SU-DHL-6 (cell line): ENCODE results near the gene MBD3.

Experiments used
- H2AFZ ChIP-seq: fragments of 200-600 bp; sonication (generic); 2 replicates; pipeline ENCODE4 v1.6.1; 2014; ENCODE audit warnings: low read depth, mild to moderate bottlenecking, moderate library complexity, mixed read lengths, antibody characterized with exemption, low read length; ENCODE audit not compliant: severe bottlenecking
- H3F3A ChIP-seq: fragments of 200-600 bp; shearing (Covaris generic); 2 replicates; pipeline ENCODE4 v1.6.0; 2016; ENCODE audit warnings: antibody characterized with exemption, mild to moderate bottlenecking; ENCODE audit not compliant: insufficient read depth
- H3K27ac ChIP-seq: fragments of 200-600 bp; sonication (generic); 2 replicates; pipeline ENCODE4 v1.5.1; 2016; ENCODE audit warnings: low read depth, mild to moderate bottlenecking, low read length, moderate library complexity, mixed read lengths
- H3K27me3 ChIP-seq: fragments of 200-600 bp; sonication (generic), shearing (Covaris generic); 2 replicates; pipeline ENCODE4 v1.6.0; 2014; ENCODE audit warnings: mild to moderate bottlenecking, low read length
- H3K36me3 ChIP-seq: fragments of 200-600 bp; sonication (generic); 2 replicates; pipeline ENCODE4 v1.6.1; 2014; ENCODE audit warnings: mild to moderate bottlenecking, low read length, mixed read lengths
- H3K4me2 ChIP-seq: fragments of 300-600, 200-600 bp; shearing (Covaris generic), sonication (generic); 2 replicates; pipeline ENCODE4 v1.6.0; 2014; ENCODE audit warnings: low read length, low read depth, mild to moderate bottlenecking; ENCODE audit not compliant: poor library complexity, severe bottlenecking
- H3K4me3 ChIP-seq: fragments of 200-600 bp; sonication (generic); 2 replicates; pipeline ENCODE4 v1.5.1; 2014; ENCODE audit warnings: antibody characterized with exemption, low read length, mild to moderate bottlenecking, mixed read lengths; ENCODE audit not compliant: insufficient read depth, poor library complexity, severe bottlenecking
- H3K79me2 ChIP-seq: fragments of 200-600 bp; sonication (generic); 2 replicates; pipeline ENCODE4 v1.6.1; 2014; ENCODE audit warnings: mild to moderate bottlenecking, low read length, moderate library complexity; ENCODE audit not compliant: insufficient read depth
- H3K9ac ChIP-seq: fragments of 200-600 bp; sonication (generic); 2 replicates; pipeline ENCODE4 v1.7.0; 2014; ENCODE audit warnings: mild to moderate bottlenecking, low read length
- H3K9me2 ChIP-seq: fragments of 200-600 bp; sonication (generic); replicated peaks from 2 replicates; pipeline ENCODE4 v1.6.1; 2014; ENCODE audit warnings: low read length; ENCODE audit not compliant: insufficient read depth
- H3K9me3 ChIP-seq: fragments of 200-600 bp; sonication (generic); 2 replicates; pipeline ENCODE4 v1.6.1; 2014; ENCODE audit warnings: low read length, mixed read lengths; ENCODE audit not compliant: insufficient read depth
- H4K20me1 ChIP-seq: fragments of 200-600 bp; sonication (generic); 2 replicates; pipeline ENCODE4 v1.6.1; 2014; ENCODE audit warnings: low read depth, mild to moderate bottlenecking, antibody characterized with exemption, low read length, moderate library complexity, mixed read lengths
- CTCF ChIP-seq: fragments of 200-600 bp; sonication (generic); IDR thresholded peaks from one replicate; pipeline ENCODE4 v1.5.1; 2017; ENCODE audit warnings: antibody characterized with exemption, mild to moderate bottlenecking, low read length, moderate library complexity; ENCODE audit not compliant: insufficient read depth, poor library complexity, severe bottlenecking
- EZH2phosphoT487 ChIP-seq: fragments of 200-600 bp; sonication (generic), shearing (Covaris generic); conservative IDR thresholded peaks from 2 replicates; pipeline ENCODE4 v1.6.1; 2018; ENCODE audit warnings: mild to moderate bottlenecking, antibody characterized with exemption, low read length, moderate library complexity, mixed read lengths

The MBD3 gene

GRCh38 chr19:1615156-1615765 lies 22.6 kb upstream of the MBD3 start:
- Histone ChIP-seq H2AFZ (no peak overlapping the region), H3K9ac (no peak overlapping the region), H3K9me3 (no peaks in the 10 kb centered on the region), H3K36me3 (peaks cover 17% of the 10 kb centered on the region; the same call in 1 of the 2 replicates), H3K9me2 (no peaks in the 10 kb centered on the region), H3F3A (peaks cover 20% of the 10 kb centered on the region), H3K27ac (no peak overlapping the region), H4K20me1 (no peaks in the 10 kb centered on the region), H3K79me2 (no peaks in the 10 kb centered on the region), H3K4me3 (no peak overlapping the region), H3K27me3 (no peaks in the 10 kb centered on the region), H3K4me2 (no peak overlapping the region)
- TF ChIP-seq CTCF (no peak), EZH2phosphoT487 (no peak)

DNA sequence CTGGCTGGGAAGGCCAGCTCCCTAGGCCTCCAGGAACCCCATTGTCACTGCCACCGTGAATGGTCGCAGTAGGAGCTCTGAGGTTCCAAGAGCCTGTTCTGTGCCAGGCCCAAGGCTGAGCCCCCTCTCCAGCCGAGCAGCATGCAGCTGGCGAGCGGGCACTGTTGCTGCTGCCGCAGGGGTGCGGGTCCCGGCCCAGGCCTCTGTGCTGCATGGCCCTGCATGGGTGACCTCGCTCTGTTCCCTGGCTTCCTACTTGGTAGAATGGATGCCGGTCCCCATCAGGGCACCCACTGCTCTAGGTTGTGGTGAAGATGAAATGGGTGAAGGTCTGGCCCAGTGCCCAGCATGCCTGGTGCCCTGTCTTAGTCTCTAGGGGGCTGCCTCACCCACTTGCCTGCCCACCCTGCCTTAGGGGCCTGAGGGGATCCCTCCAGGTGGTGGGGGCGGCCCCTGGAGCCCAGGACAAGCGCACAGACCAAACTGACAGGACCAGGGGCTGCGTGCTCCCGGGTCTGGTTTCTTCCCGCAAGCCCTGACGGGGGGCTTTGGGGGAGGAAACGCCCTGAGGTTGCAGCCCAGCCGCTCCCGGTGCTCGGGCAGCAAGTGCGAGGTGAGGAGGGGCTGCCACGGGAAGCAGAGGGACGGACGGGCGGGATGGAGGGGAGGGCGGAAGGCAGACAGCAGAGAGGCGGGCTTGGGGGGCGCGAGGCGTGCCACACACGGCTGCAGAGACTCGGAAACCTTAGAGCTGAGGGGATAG lies 21.3 kb upstream of the MBD3 start:
- H3K36me3 ChIP-seq = peaks cover 17% of the 10 kb centered on the region; the same call in 1 of the 2 replicates

DNA sequence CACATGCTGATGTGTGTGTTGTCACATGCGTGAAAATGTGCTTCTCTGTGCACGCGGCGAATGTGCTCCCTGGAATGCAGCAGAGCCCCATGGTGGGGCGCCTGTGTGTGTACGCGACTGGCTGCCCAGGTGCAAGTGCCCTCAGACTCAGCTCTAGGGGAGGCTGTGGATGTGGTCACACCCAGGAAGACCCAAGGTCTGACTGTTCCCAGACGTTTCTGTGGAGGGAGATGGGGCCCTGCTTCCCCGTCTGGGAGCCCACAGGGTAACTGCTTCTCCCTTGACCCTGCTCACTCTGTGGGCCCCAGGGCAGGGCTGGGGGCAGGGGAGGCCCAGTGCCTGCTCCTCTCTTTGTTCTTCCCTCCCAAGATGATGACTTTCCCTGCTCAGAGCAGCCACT lies 20.5 kb upstream of the MBD3 start:
- H3K4me2 ChIP-seq = no peak overlapping the region

More for the DNA sequence above, 21.3 kb upstream of the MBD3 start:
- Histone ChIP-seq H3K4me2 (no peak overlapping the region), H3K9me2 (no peaks in the 10 kb centered on the region), H2AFZ (no peak overlapping the region), H3K27ac (no peak overlapping the region), H3K27me3 (no peaks in the 10 kb centered on the region), H3K9ac (no peak overlapping the region), H4K20me1 (no peaks in the 10 kb centered on the region), H3K9me3 (no peaks in the 10 kb centered on the region), H3F3A (peaks cover 32% of the 10 kb centered on the region), H3K4me3 (no peak overlapping the region), H3K79me2 (no peaks in the 10 kb centered on the region)
- no peak for TF ChIP-seq CTCF
- no peak for TF ChIP-seq EZH2phosphoT487

More for the DNA sequence above, 20.5 kb upstream of the MBD3 start:
- Histone ChIP-seq H3K4me3 (no peak overlapping the region), H3K27ac (no peak overlapping the region), H3K9me3 (no peaks in the 10 kb centered on the region), H3K9me2 (no peaks in the 10 kb centered on the region), H3K79me2 (no peaks in the 10 kb centered on the region), H3K27me3 (no peaks in the 10 kb centered on the region), H2AFZ (no peak overlapping the region), H3F3A (peaks cover 41% of the 10 kb centered on the region), H4K20me1 (no peaks in the 10 kb centered on the region), H3K36me3 (peaks cover 17% of the 10 kb centered on the region; the same call in 1 of the 2 replicates), H3K9ac (no peak overlapping the region)
- TF ChIP-seq CTCF = no peak
- no peak for TF ChIP-seq EZH2phosphoT487
